AG08395 (cell line): ENCODE data around the gene FCHSD2.

Experiments used
- DNase-seq: peaks from one replicate; pipeline ENCODE4 v3.0.0; 2012; ENCODE audit warnings: mixed read lengths, low spot score

FCHSD2 gene

GRCh38 chr11:72968390-72968789 is 173.7 kb downstream of the FCHSD2 start:
- DNase-seq = no peak

DNA sequence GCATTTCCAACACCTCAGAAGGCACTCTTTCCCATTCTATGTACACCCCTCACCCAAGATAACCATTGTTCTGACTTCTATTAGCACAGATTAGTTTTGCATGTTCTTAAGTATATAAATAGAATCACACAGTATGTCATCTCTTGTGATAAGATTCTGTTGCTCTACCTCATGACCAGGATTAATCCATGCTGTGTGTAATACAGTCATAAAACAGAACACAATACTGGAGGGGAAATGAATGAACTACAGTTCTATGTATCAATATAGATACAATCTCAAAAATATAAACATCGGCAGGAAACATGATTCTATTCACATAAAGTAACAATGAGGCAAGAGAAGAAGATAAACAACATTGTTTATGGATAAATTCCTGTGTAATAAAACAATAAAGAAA is 176.4 kb downstream of the FCHSD2 start:
- no peak for DNase-seq

- no peak for DNase-seq
These were observed 179.4 kb downstream of the FCHSD2 start for GRCh38 chr11:72962717-72963116.

GRCh38 chr11:72962084-72962483 is 180.0 kb downstream of the FCHSD2 start:
- no peak for DNase-seq

- DNase-seq = no peak
These were observed 182.0 kb downstream of the FCHSD2 start for GRCh38 chr11:72959998-72960731.

DNA sequence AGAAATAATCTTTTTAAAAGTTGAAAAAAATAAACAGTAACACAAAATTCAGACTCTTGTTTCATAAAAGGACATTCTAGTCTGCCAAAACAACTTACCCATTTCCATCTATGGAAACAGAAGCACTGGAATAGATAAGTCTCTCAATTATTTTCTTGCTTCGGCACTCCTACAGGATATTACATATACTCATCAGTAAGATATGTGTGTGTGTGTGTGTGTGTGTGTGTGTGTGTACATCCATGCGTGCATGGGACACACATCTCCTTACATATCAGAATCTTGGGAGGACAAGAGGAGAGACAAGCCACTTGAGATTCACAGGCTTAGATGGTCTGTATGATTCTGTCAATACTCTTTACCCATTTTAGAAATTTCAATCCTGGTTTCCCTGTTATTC is 183.3 kb downstream of the FCHSD2 start:
- no peak for DNase-seq

DNA sequence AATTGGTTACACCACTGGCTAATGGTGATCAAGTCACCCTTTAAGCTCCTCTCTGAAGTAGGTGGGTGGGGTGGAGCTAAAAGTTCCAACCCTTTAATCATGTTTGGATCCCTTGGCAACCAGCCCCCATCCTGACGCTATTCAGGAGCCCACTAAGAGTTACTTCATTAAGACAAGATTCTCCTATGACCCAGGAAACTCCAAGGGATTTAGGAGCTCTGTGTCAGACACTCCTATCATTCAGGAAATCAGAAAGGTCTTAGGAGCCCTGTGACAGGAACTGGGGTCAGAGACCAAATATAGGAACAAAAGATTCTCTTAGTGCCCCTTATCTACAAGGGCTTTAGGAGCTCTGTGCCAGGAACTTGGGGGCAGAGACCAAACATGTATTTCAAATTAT is 186.7 kb downstream of the FCHSD2 start:
- DNase-seq = no peak

DNA sequence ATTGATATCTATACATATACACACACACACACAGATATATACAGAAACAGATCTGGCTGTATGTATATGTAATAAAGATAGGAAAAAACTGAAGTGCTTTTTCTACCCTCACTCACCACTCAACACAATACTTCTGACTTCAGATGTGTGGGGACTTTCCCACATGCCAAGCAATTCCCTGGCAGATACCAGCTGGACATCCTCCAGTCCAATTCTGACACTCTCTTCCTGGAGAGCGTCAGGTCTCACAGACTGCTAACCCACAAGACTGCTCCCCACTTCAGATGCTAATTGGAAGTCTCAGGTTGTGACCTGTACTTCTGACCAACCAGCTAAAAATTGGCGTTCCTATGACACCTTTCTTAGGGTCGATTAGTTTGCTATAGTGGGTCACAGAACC is 187.3 kb downstream of the FCHSD2 start:
- no peak for DNase-seq

DNA sequence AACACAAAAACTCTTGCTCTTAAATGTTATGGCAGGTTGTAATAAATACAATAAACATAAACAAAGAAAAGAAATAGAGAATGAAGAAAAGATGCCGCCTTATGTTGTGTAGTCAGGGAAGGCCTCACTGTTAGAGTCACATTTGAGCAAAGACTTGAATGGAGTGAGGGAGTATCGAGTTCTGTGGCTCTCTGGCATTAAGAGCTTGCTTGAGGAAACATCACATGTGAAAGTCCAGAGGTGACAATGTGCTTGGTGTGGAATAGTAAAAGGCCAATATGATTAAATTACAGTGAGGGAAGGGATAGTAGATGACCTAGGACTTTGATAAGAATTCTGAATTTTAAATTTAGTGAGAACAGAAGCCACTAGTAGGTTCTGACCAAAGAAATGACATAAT is 188.5 kb downstream of the FCHSD2 start:
- DNase-seq = no peak

DNA sequence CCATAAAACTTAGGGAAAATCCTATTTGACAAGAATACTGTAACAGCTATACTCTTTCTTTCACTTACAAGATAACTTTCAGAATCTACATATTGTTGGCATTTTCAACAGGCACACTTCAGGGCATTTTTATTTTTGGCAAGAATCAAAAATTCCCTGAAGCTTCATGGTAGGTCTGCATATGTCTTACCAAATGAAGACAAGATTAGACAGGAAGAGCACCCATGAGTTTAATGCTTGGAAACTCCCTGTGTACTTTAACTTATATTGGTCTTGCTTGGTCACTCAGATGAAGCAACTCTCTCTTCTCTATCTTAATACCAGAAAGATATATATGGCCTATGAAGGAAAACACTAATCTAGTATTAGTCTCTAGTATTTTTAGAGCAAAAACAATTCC is 190.2 kb downstream of the FCHSD2 start:
- DNase-seq = no peak

DNA sequence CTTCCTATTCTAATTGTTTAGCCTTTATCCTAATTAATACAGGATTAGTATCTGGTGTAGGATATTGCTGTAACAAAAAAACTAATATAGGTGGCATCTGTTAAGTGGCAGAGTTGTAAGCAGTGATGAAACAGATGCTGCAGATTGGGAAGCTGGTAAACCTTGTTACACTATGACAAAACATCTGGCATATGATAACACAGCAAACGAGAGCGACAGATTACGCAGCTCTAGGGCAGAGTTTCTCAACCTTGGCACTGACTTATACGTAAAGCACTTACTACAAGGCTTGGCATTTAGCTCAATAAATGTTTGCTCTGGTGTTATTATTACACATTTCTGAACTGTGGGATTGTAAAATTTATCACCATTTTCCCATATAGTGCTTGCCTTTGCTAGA is 190.9 kb downstream of the FCHSD2 start:
- DNase-seq = no peak

DNA sequence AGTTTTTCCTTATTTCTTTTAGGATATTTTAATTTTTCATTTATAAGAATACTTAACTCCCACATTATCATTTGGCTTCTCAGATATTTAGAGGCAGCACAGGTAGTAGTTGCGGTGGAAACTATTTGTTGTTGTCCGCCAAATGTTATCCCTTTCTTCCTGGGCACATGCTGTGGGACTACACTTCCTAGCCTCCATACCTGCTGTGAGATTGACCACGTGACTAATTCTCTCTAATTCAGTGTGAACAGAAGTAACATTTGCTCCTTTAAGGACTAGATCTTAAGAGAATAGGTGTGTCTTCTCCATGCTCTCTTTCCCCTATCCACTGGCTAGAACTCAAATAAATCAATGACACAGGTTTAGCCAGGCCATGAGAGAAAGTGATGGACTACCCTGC is 191.4 kb downstream of the FCHSD2 start:
- DNase-seq = no peak

- DNase-seq = no peak
These were observed 194.9 kb downstream of the FCHSD2 start for GRCh38 chr11:72947229-72947628.

GRCh38 chr11:72943664-72944063 is 198.5 kb downstream of the FCHSD2 start:
- DNase-seq = no peak

GRCh38 chr11:72940417-72940816 is 201.7 kb downstream of the FCHSD2 start:
- no peak for DNase-seq

- no peak for DNase-seq
These were observed 203.1 kb downstream of the FCHSD2 start for GRCh38 chr11:72939031-72939430.

DNA sequence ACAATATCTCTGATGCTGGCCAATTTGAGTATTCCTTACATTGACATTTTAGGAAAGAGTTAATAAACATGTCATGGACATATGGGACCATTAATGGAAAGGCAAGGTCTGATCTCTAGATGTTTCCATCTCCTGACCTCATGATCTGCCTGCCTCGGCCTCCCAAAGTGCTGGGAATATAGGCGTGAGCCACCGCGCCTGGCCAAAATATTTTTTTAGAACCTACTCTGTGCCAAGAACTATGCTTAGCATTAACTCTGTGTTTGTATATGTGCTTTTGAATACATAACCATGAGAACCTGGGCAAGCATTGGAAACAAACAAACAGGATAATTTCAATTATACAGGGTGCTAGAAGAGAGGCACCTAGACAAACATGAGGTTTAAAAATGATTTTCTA is 204.7 kb downstream of the FCHSD2 start:
- no peak for DNase-seq

DNA sequence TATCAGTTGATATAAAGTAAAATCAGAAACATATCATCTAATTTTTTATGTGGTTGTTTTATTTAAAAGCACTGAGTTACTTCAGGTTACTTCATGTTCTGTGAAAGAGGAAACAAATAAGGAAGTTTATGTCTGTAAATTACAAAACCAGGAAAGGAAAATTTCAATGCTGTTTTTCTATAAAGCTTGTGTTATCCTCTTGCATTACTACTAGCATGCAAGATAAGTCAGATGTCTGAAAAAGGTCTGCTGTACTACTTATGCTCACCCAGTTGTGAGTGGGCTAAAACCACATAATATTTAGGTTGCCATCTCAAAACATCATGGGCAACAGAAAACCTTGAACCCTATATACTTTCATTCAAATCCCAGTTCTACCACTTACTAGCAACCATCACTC is 206.4 kb downstream of the FCHSD2 start:
- no peak for DNase-seq

DNA sequence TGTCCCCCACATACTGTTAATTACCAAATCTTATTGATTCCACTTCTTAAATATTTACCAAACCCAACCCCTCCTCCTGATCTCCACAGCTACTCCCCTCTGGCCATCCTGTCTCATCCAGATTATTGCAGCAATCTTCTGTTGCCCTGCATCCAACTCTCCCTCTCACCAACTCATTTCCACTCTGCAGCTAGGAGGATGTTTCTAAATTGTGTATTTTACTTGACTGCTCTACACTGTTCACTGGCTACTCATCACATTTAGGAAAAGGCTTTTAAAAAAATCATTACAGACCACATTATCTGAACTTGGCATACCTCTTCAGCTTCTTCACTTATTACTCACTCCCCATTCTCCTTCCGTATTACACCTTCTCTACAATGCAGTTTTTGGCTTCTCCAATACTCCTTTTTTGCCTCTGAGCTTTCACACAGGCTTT is 210.0 kb downstream of the FCHSD2 start:
- DNase-seq = peak; percentile 41

DNA sequence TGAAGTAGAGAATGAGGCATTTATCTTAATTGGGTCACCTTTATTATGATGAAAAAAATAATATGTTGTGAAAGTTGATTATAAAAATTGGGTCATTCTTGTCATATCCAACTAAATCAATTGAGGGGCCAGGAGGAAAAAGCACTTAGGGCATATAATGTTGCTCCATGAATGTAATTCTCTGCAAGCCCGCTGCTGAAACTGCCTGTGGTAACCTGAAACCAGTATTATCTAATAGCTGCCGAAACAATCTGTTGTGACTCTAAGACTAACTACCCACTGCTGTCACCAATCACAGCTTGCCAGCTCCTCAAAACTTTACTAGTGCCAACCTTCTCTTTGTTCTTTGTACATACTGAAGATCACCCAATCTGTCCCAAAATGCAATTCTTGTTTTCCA is 212.1 kb downstream of the FCHSD2 start:
- no peak for DNase-seq

DNA sequence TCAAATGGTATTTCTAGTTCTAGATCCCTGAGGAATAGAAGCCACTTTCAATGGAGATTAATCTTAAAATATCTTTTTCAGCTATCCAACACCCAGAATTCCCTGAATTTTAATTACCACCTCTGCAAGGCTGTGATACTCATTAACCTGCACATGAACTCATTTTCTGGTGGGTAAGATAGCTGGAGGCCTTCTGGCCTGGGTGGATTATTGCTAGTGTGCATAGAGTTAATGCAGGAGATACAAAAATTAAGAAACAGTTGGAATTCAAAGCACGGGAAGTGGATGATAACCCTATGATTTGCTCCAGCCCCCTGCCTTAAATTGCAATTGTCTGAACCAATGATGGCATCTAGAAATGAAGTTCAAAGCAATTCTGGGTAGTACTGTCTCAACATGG is 212.9 kb downstream of the FCHSD2 start:
- DNase-seq = no peak

DNA sequence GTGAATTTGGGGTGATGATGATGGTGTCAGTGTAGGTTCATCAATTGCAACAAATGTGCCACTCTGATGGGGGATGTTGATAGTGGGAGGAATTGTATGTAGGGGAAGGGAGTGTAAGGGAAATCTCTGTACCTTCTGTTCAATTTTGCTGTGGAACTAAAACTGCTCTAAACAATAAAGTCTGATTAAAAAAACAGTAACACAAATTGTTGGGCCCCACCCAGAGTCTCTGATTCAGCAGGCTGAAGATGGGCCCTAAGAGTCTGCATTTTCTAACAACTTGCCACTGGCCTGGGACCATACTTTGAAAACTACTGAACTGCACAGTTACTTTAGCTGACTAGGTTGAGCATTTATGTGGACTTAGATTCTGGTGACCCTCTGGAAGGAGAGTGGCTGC is 214.7 kb downstream of the FCHSD2 start:
- no peak for DNase-seq

GRCh38 chr11:72926076-72926475 is 216.0 kb downstream of the FCHSD2 start:
- no peak for DNase-seq

DNA sequence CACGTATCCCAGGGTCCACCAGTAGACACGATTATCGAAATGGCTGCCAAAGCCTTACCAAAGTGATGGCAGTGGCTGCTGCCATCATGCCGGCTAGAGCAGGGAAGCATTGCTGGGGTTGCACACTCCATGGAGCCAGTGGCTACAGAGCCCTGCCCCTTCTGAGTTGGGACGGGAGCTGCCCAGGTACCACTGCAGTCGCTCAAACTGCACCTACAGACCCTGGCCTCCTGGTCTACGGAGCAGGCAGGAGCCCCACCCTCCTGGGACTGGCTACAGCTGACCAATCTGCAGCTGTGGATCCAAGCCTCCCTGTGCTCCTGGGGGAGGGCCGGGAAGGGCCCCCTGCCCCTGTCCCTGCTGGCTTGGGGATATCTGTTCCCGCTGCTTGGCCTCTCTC is 216.5 kb downstream of the FCHSD2 start:
- no peak for DNase-seq
